Activated naive CD8-positive, alpha-beta T cell treated with anti-CD3 and anti-CD28 coated beads, Interleukin-2, amount 50 U/mL, for 16 hours (primary cell): ENCODE results near the gene CZIB.
"Not testable (repeated sequence)": the region's sequence is repeated elsewhere in the genome, so short reads cannot be mapped to it uniquely, and the experiment has no call there.

Experiments
- DNase-seq: peaks from one replicate; pipeline ENCODE4 v3.0.0-alpha.2; 2020; ENCODE audit warnings: low read depth, low spot score

Gene CZIB

GRCh38 chr1:53189061-53189460 lies 31.4 kb downstream of the CZIB start:
- DNase-seq = no peak

- no peak for DNase-seq
These were observed 32.3 kb downstream of the CZIB start for GRCh38 chr1:53188099-53188498.

GRCh38 chr1:53187401-53187800 lies 33.0 kb downstream of the CZIB start:
- no peak for DNase-seq

- no peak for DNase-seq
These were observed 33.9 kb downstream of the CZIB start for GRCh38 chr1:53186533-53186932.

GRCh38 chr1:53185955-53186297 lies 34.5 kb downstream of the CZIB start:
- not testable (repeated sequence) for DNase-seq

- DNase-seq = no peak
These were observed 37.1 kb downstream of the CZIB start for GRCh38 chr1:53183095-53183990.

- DNase-seq = no peak
These were observed 37.7 kb downstream of the CZIB start for GRCh38 chr1:53182716-53183094.

GRCh38 chr1:53182111-53182593 lies 38.3 kb downstream of the CZIB start:
- DNase-seq = peak; percentile 52

GRCh38 chr1:53180951-53181350 lies 39.5 kb downstream of the CZIB start:
- DNase-seq = no peak

- no peak for DNase-seq
These were observed 40.2 kb downstream of the CZIB start for GRCh38 chr1:53180226-53180625.

GRCh38 chr1:53176452-53177208 lies 43.8 kb downstream of the CZIB start:
- no peak for DNase-seq

GRCh38 chr1:53174971-53175913 lies 45.2 kb downstream of the CZIB start:
- no peak for DNase-seq

- DNase-seq = no peak
These were observed 47.9 kb downstream of the CZIB start for GRCh38 chr1:53172426-53173128.

- no peak for DNase-seq
These were observed 53.5 kb downstream of the CZIB start for GRCh38 chr1:53166912-53167311.

- no peak for DNase-seq
These were observed 54.1 kb downstream of the CZIB start for GRCh38 chr1:53166366-53166765.

GRCh38 chr1:53165408-53165961 lies 54.9 kb downstream of the CZIB start:
- DNase-seq = no peak
